B cell (primary cell): ENCODE results near the gene BAIAP3. TPM values are rescaled to one million over a fixed set of nuclear protein-coding genes. Genes with fewer than 3 reads are reported as not detected.

Experiments
- ATAC-seq: fragments of 200-7000 bp; cut with Tn5 transposase; one replicate; pipeline ENCODE4 v1.10.0; 2021; ENCODE audit warnings: low read depth, mild to moderate bottlenecking, moderate number of reproducible peaks, moderate library complexity
- CTCF ChIA-PET: fragments of 350-600 bp; sonication (Branson Sonifier 250); formaldehyde crosslinking; loops from one replicate; lab custom pipeline; 2021; ENCODE audit warnings: antibody characterized with exemption, inconsistent platforms; lab: Charles Lee
- POLR2A ChIA-PET: fragments of 350-600 bp; sonication (Branson Sonifier 250); formaldehyde crosslinking; loops from one replicate; lab custom pipeline; 2021; ENCODE audit warnings: antibody characterized with exemption; lab: Charles Lee
- DNase-seq: peaks from one replicate; pipeline ENCODE4 v3.0.0; 2013
- H2AFZ ChIP-seq: 2 replicates; pipeline ENCODE4 v1.6.1; 2012; ENCODE audit warnings: mild to moderate bottlenecking, low read depth, low read length; ENCODE audit not compliant: insufficient read depth, poor library complexity, severe bottlenecking
- H3K27ac ChIP-seq, 2 donors: 1 replicate in 1 of 2; 2 replicates in 1 of 2; pipeline ENCODE4 v1.5.1; 2012 to 2013; ENCODE audit warnings: low read length in 2 of 2, mild to moderate bottlenecking in 2 of 2, moderate library complexity in 1 of 2
- H3K27me3 ChIP-seq, 4 experiments: fragments of 200-600 bp in 1 of 4; sonication (generic) in 1 of 4; replicated peaks in 1 of 4; 1 replicate in 2 of 4; 2 replicates in 2 of 4; pipeline versions ENCODE4 v1.6.1 to v1.7.0; 2013 to 2016; ENCODE audit warnings: low read length in 3 of 4, mild to moderate bottlenecking in 2 of 4, mixed read lengths in 1 of 4, moderate library complexity in 1 of 4; ENCODE audit not compliant: insufficient read depth in 4 of 4, control insufficient read depth in 3 of 4; ENCODE audit errors: control extremely low read depth in 1 of 4
- H3K36me3 ChIP-seq, 2 experiments: replicated peaks in 1 of 2; 1 replicate in 1 of 2; 2 replicates in 1 of 2; pipeline versions ENCODE4 v1.6.1 to v1.7.1; 2013; ENCODE audit warnings: low read length in 1 of 2; ENCODE audit not compliant: insufficient read depth in 2 of 2, control insufficient read depth in 1 of 2; ENCODE audit errors: control extremely low read depth in 1 of 2, extremely low read depth in 1 of 2
- H3K4me1 ChIP-seq, 2 donors: fragments of 200-600 bp in 1 of 2; sonication (generic) in 1 of 2; 1 replicate in 1 of 2; 2 replicates in 1 of 2; pipeline versions ENCODE4 v1.5.1 to v1.6.1; 2013 to 2017; ENCODE audit warnings: low read length in 2 of 2; ENCODE audit not compliant: control insufficient read depth in 2 of 2, insufficient read depth in 2 of 2
- H3K4me2 ChIP-seq: replicated peaks from 2 replicates; pipeline ENCODE3; 2012; ENCODE audit warnings: mild to moderate bottlenecking, low read depth, low read length; ENCODE audit not compliant: poor library complexity, severe bottlenecking
- H3K4me3 ChIP-seq, 5 experiments: fragments of 200-600 bp in 1 of 5; sonication (generic) in 1 of 5; 1 replicate in 3 of 5; 2 replicates in 2 of 5; pipeline versions ENCODE4 v1.5.1 to v1.7.0; 2011 to 2016; ENCODE audit warnings: low read length in 4 of 5, mild to moderate bottlenecking in 4 of 5, low read depth in 2 of 5, control low read depth in 1 of 5, moderate library complexity in 1 of 5; ENCODE audit not compliant: insufficient read depth in 1 of 5; ENCODE audit errors: control extremely low read depth in 1 of 5, extremely low read depth in 1 of 5
- H3K79me2 ChIP-seq: fragments of 200-600 bp; sonication (generic); one replicate; pipeline ENCODE4 v1.6.0; 2016; ENCODE audit warnings: low read length; ENCODE audit not compliant: control insufficient read depth, insufficient read depth
- H3K9ac ChIP-seq: fragments of 200-600 bp; sonication (generic); 2 replicates; pipeline ENCODE4 v1.6.1; 2017; ENCODE audit warnings: mild to moderate bottlenecking, low read length, moderate library complexity
- H3K9me3 ChIP-seq, 3 donors: one replicate each; pipeline versions ENCODE4 v1.6.1 to v1.7.1; 2013; ENCODE audit warnings: low read length in 2 of 3; ENCODE audit not compliant: control insufficient read depth in 2 of 3, insufficient read depth in 1 of 3; ENCODE audit errors: control extremely low read depth in 1 of 3
- H4K20me1 ChIP-seq: 2 replicates; pipeline ENCODE4 v1.6.0; 2012; ENCODE audit warnings: mild to moderate bottlenecking, low read length; ENCODE audit not compliant: insufficient read depth, control insufficient read depth, poor library complexity, severe bottlenecking
- H3K27ac Mint-ChIP-seq: one replicate; pipeline ENCODE4 v1.8.0; 2021; ENCODE audit warnings: mixed read lengths
- H3K27me3 Mint-ChIP-seq: one replicate; pipeline ENCODE4 v1.8.0; 2021; ENCODE audit warnings: mixed read lengths
- H3K4me1 Mint-ChIP-seq: one replicate; pipeline ENCODE4 v1.8.0; 2021; ENCODE audit warnings: mixed read lengths
- H3K4me3 Mint-ChIP-seq: one replicate; pipeline ENCODE4 v1.8.0; 2021; ENCODE audit warnings: mixed read lengths
- H3K9me3 Mint-ChIP-seq: one replicate; pipeline ENCODE4 v1.8.0; 2022; ENCODE audit warnings: mixed read lengths; ENCODE audit not compliant: insufficient read depth
- CTCF ChIP-seq: fragments of 200-600 bp; IDR thresholded peaks from one replicate; pipeline ENCODE4 v1.8.0; 2022; ENCODE audit warnings: antibody characterized with exemption, mild to moderate bottlenecking
- EZH2 ChIP-seq: IDR thresholded peaks from 2 replicates; pipeline ENCODE4 v1.6.1; 2012; ENCODE audit warnings: borderline replicate concordance, low read depth, mild to moderate bottlenecking, moderate library complexity, low read length; ENCODE audit not compliant: insufficient read depth, poor library complexity, severe bottlenecking
- WGBS: methylation state at CpG from one replicate; pipeline ENCODE4 v1.1.5; 2013; ENCODE audit warnings: missing lambda C conversion rate; ENCODE audit not compliant: insufficient coverage; 5-methylcytosine and 5-hydroxymethylcytosine counted together
- intact Hi-C: fragments of 100-400 bp; cut with micrococcal nuclease; formaldehyde crosslinking; loops from one replicate; pipeline ENCODE4 v1.10.0; 2022
- polyA plus RNA-seq: library from polyadenylated mRNA; depleted of rRNA; stranded (reverse); fragments of >200 nt; gene quantifications from 2 replicates; pipeline ENCODE4 v1.2.3, GENCODE V29; 2012
- total RNA-seq, 2 donors: library from RNA; stranded (reverse); fragments of 120-200 nt in 1 of 2; gene quantifications; 1 replicate in 1 of 2; 2 replicates in 1 of 2; pipeline versions ENCODE4 v1.2.3 to v1.2.4, GENCODE V29; 2013 to 2022

The BAIAP3 gene
- total and polyA plus RNA-seq, 2 donors (not counting 1 experiment from before 2014, with no cell fraction given), result 119 to 130 TPM

GRCh38 chr16:1331712-1332617 lies 1.5 kb upstream of the BAIAP3 start:
- peaks cover 0 to 25% (median 3%) of the 10 kb centered on the region in 3 donors for H3K9me3 ChIP-seq
- POLR2A ChIA-PET, result interaction anchor here (0.5 to 2.6 kb wide), 12 partner anchors 9 to 919 kb away, joined by 3 to 14 read pairs (median 5); partner anchors contain the start of genes ECI1, UBE2I and UQCC4
- no peaks in the 10 kb centered on the region for H3K36me3 ChIP-seq
- DNase-seq (peak; percentile 90), ATAC-seq (peak; percentile 65)
- CTCF ChIA-PET, result interaction anchor here (1.2 to 2.1 kb wide), 3 partner anchors 11 to 31 kb away, joined by 3 to 8 read pairs (median 3); no protein-coding TSS in a partner anchor
- peak overlapping the region; percentile 96 for H3K27ac Mint-ChIP-seq
- peak overlapping the region; percentile 34 to 63 (median 48) for H3K4me3 ChIP-seq
- peak overlapping the region; percentile 76 for H3K9ac ChIP-seq
- peaks cover 7% of the 10 kb centered on the region for H3K27me3 Mint-ChIP-seq
- peak overlapping the region; percentile 90 to 91 for H3K27ac ChIP-seq
- peaks cover 48 to 66% of the 10 kb centered on the region in 2 donors for H3K4me1 ChIP-seq
- H3K79me2 ChIP-seq, result peaks cover 3% of the 10 kb centered on the region
- H3K27me3 ChIP-seq, result peaks cover 0 to 47% (median 20%) of the 10 kb centered on the region in 4 experiments
- no peak overlapping the region for H2AFZ ChIP-seq
- no peaks in the 10 kb centered on the region for H3K9me3 Mint-ChIP-seq
- TF ChIP-seq CTCF (no peak), EZH2 (no peak)
- H3K4me3 Mint-ChIP-seq, result peak overlapping the region; percentile 88
- peaks cover 23% of the 10 kb centered on the region for H3K4me1 Mint-ChIP-seq
- intact Hi-C loops, result loop anchor here (1.0 kb wide), 1 partner anchor 23 kb away; the partner anchor contains the start of gene UBE2I
- H4K20me1 ChIP-seq, result peaks cover 18% of the 10 kb centered on the region
- peak overlapping the region; percentile 97 for H3K4me2 ChIP-seq
- 6% methylated on average over 33 of the region's 34 CpGs for WGBS
